WI38 (cell line): ENCODE measurements around the gene IFITM2.
"Not testable (repeated sequence)": the region's sequence is repeated elsewhere in the genome, so short reads cannot be mapped to it uniquely, and the experiment has no call there.

Experiments used
- H3K4me3 ChIP-seq: 2 replicates; pipeline ENCODE4 v1.5.1; 2011; ENCODE audit warnings: low read depth, mild to moderate bottlenecking, control low read depth, low read length
- TF ChIP-seq, protein P1 (sequence below): IDR thresholded peaks from 2 replicates; pipeline ENCODE4 v1.5.1; 2012; ENCODE audit warnings: low read depth, mild to moderate bottlenecking, control low read depth, low read length

IFITM2 gene

DNA sequence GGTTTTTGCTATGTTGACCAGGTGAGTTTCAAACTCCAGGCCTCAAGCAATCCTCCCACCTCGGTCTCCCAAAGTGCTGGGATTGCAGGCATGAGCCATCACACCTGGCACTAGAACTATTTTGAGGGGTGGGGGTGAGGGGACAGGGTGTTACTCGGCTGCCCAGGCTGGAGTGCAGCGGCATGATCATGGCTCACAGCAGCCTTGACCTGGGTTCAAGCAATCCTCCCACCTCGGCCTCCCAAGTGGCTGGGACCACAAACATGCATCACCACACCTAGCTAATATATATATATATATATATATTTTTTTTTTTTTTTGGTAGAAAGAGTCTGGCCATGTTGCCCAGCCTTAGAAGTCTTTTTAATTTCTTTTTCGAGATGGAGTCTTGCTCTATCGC lies 30.1 kb downstream of the IFITM2 start:
- TF ChIP-seq, protein P1, sequence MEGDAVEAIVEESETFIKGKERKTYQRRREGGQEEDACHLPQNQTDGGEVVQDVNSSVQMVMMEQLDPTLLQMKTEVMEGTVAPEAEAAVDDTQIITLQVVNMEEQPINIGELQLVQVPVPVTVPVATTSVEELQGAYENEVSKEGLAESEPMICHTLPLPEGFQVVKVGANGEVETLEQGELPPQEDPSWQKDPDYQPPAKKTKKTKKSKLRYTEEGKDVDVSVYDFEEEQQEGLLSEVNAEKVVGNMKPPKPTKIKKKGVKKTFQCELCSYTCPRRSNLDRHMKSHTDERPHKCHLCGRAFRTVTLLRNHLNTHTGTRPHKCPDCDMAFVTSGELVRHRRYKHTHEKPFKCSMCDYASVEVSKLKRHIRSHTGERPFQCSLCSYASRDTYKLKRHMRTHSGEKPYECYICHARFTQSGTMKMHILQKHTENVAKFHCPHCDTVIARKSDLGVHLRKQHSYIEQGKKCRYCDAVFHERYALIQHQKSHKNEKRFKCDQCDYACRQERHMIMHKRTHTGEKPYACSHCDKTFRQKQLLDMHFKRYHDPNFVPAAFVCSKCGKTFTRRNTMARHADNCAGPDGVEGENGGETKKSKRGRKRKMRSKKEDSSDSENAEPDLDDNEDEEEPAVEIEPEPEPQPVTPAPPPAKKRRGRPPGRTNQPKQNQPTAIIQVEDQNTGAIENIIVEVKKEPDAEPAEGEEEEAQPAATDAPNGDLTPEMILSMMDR: no peak
- no peak overlapping the region for H3K4me3 ChIP-seq

DNA sequence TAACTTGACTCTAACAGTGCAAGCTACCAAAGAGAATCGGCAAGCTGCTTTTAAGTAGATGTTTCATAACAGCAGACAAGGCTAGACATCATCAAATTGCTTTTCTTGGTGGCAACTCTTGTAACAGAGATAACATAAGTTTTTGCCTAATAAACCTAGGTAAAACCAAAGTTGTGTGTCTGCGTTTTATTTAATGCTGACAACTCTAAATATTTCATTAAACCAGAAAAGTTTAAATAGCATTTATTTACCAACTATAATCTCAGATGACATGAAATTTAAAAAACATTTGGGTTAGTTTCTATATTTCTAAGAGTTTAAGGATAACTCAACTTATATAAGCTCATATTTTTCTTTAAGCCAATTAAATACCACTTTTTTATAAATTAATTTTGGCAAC lies 32.3 kb downstream of the IFITM2 start:
- H3K4me3 ChIP-seq: no peak overlapping the region
- TF ChIP-seq, protein P1: no peak

DNA sequence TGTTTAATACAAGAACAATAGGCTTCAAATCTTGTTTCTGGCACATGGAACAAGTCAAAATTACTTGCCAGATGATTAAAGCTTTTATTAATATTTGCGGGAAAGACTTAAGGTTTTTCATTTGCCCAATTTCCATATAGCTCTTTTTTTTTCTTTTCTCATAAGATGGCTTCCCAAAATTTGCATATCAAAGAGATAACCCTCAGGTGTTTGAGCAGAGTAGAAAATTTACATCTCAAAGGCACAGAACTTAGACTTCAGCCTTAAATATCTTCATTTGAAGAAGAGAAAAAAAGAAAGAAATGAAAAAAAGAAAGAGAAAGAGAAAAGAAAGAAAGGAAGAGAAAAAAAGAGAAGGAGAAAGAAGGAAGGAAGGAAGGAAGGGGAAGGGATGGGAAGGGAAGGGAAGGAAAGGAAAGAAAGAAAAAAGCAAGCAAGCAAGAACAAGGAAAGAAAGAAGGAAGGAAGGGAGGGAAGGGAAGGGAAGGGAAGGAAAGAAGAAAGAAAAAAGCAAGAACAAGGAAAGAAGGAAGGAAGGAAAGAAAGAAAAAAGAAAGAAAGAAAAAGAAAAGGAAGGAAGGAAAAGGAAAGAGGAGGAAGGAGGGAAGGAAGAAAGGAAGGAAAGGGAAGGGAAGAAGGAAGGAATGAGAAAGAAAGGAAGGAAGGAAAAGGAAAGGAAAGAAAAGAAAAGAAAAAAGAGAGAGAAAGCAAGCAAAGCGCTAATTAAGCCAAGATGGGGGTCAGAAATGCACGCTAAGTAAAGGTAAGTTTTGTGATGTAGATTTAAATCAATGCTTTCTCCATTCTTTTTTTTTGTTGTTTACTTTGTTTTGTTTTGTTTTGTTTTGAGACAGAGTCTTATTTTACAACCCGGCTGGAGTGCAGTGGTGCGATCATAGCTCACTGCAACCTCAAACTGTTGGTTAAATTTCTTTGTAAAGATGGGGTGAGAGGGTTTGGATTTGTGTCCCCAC lies 33.2 kb downstream of the IFITM2 start:
- no peak overlapping the region for H3K4me3 ChIP-seq
- TF ChIP-seq, protein P1: no peak

DNA sequence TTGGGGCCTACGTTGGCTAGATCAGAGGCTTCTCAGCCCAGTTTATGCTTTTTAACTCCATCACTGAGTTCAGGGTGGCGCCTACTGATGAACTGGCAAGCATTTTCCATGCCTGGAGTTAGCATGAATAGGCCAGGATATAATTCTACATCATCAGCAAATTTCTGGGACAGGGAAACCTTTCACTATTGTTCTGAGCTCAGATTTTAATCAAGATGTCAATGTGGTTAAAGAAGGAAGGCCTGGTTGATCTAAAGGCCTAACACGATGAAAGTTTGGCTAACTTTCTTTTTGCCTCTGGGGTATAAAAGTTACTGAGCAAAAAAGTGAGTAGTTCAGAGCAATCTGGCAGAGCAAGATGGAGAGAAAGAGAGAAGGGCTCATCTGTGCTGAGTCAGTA lies 34.7 kb downstream of the IFITM2 start:
- TF ChIP-seq, protein P1: no peak
- no peak overlapping the region for H3K4me3 ChIP-seq

- no peak overlapping the region for H3K4me3 ChIP-seq
- TF ChIP-seq, protein P1: no peak
These were observed 37.4 kb downstream of the IFITM2 start for GRCh38 chr11:344836-345578.

- H3K4me3 ChIP-seq: no peak overlapping the region
- TF ChIP-seq, protein P1: no peak
These were observed 38.9 kb downstream of the IFITM2 start for GRCh38 chr11:346529-346928.

- not testable (repeated sequence) for H3K4me3 ChIP-seq
These were observed 41.8 kb downstream of the IFITM2 start for GRCh38 chr11:349270-349954.

DNA sequence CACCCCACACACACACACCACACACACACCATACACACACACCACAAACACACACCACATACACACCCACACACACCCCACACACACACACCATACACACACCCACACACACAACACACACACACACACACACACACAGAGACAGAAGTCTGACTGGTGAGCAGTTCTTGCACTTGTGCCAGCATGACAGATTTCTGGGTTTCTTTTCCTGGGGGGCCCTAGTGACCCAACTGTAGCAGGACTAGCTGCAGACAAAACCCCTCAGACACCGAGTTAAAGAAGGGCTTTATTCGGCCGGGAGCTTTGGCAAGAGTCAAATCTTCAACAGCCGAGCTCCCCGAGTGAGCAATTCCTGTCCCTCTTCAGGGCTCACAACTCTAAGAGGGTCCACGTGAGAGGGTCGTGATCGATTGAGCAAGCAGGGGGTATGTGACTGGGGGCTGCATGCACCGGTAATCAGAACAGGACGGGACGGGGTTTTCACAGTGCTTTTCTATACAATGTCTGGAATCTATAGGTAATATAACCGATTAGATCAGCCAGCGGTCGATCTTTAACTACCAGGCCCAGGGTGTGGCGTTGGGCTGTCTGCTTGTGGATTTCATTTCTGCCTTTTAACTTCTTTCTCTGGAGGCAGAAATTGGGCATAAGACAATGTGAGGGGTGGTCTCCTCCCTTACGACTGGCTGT lies 42.6 kb downstream of the IFITM2 start:
- H3K4me3 ChIP-seq: not testable (repeated sequence)
